ENCODE results near the gene RPL18A. TPM values are rescaled to one million over a fixed set of nuclear protein-coding genes. Genes with fewer than 3 reads are reported as not detected.

RPL18A gene
- total RNA-seq, 1 experiment from 2014 or later, result 2,241 TPM

DNA sequence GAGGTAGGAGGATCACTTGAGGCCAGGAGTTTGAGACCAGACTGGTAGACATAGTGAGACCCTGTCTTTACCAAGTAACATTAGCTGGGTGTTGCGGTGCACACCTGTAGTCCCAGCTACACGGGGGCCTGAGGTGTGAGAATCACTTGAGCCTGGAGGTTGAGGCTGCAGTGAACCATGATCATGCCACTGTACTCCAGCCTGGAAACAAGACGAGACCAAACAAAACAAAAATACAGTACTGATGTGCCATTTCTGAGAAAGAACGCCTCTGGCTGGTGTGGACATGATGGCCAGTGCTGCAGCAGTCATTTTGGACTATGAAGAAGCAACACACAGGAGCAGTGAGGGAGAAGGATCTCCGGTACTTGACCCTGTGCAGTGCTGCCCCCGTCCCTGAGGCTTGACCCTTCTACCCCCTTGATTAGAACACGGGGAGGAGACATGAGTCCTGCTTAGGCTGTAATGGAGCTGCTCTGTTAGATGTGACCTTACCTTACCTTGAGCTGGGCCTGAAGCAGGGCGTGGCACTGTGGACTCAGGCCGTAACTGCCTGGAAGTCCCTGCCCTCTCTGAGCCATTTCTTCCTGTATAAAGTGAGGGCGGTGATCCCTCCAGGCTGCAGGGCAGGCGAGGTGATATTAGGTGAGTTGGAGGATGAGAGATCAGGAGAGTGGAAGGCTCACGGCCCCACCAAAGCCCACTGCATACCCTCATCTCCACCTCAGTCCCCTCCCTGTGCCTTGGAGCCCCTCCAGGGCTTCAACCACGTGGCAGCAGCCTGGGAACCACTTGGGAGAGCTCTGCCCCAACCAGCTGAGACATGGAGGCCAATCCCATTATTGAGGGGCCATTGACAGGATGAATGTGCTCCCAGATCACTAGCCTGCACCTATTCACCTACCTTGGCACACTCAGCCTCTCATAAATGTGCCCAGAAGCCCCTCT lies 5.9 kb downstream of the RPL18A start:
- ChIA-PET CTCF (no interaction called here), POLR2A (ENCODE audit: unreplicated experiment) (interaction anchor here (0.7 to 1.1 kb wide), 2 partner anchors 67 to 138 kb away, joined by 3 read pairs; partner anchors contain the start of gene CCDC124)
- Histone ChIP-seq H3K4me3 (ENCODE audit: low read length) (no peak overlapping the region), H4K20me1 (ENCODE audit: low read length) (peaks cover 43% of the 10 kb centered on the region), H2AFZ (ENCODE audit: low read length) (no peak overlapping the region), H3K9me2 (replicated peaks; ENCODE audit: low read length) (no peaks in the 10 kb centered on the region), H3K36me3 (ENCODE audit: low read depth, low read length) (peaks cover 41% of the 10 kb centered on the region), H3K4me1 (ENCODE audit: insufficient read depth, low read length) (peaks cover 20% of the 10 kb centered on the region), H3K27ac (ENCODE audit: low read length) (no peak overlapping the region), H3F3A (ENCODE audit: low read length, unreplicated experiment) (peaks cover 39% of the 10 kb centered on the region), H3K79me2 (ENCODE audit: low read length) (peaks cover 20% of the 10 kb centered on the region), H3K9me3 (ENCODE audit: low read length) (no peaks in the 10 kb centered on the region), H3K27me3 (ENCODE audit: low read length) (no peaks in the 10 kb centered on the region), H3K4me2 (ENCODE audit: low read length) (no peak overlapping the region), H3K9ac (ENCODE audit: low read length) (no peak overlapping the region)
- no TSS peak for BruUV-seq (replicated peaks)
- DNase-seq, result peak; percentile 67
- ATAC-seq, result peak; percentile 71
- intact Hi-C loops (cut with micrococcal nuclease), result no loop called here
- no peak for TF ChIP-seq EZH2phosphoT487 (IDR thresholded peaks at IDR 0.05; ENCODE audit: borderline replicate concordance, low read length)
- TF ChIP-seq EZH2 (IDR thresholded peaks at IDR 0.05; ENCODE audit: low read length, unreplicated experiment), result no peak
- TF ChIP-seq, protein P1, sequence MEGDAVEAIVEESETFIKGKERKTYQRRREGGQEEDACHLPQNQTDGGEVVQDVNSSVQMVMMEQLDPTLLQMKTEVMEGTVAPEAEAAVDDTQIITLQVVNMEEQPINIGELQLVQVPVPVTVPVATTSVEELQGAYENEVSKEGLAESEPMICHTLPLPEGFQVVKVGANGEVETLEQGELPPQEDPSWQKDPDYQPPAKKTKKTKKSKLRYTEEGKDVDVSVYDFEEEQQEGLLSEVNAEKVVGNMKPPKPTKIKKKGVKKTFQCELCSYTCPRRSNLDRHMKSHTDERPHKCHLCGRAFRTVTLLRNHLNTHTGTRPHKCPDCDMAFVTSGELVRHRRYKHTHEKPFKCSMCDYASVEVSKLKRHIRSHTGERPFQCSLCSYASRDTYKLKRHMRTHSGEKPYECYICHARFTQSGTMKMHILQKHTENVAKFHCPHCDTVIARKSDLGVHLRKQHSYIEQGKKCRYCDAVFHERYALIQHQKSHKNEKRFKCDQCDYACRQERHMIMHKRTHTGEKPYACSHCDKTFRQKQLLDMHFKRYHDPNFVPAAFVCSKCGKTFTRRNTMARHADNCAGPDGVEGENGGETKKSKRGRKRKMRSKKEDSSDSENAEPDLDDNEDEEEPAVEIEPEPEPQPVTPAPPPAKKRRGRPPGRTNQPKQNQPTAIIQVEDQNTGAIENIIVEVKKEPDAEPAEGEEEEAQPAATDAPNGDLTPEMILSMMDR (conservative IDR thresholded peaks at IDR 0.05; ENCODE audit: low read depth, low read length), result no peak

DNA sequence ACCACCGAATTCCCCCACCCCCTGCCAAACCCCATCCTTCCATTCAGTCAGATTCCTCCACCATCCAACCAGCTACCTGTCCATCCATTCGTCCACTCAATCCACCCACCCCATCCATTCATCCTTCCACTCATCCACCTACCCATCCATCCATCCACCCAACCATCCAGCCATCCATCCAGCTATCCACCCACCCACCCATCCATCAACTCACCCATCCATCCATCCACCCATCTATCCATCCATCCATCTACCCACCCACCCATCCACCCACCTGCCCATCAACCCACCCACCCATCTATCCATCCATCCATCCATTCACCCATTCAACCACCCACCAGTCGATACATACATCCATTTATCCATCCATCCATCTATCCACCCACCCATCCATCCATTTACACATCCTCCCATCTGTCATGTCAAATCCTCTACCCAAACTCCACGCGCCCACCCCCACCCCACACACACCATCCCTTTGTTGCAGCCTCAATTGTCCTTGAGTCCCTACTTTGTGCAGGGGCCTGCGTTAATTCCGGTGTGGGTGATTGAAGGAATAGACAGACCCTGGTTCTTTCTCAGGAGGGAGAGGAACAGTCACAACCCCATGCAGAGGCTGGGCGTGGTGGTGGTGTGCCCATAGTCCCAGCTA lies 6.7 kb downstream of the RPL18A start:
- H3K79me2 ChIP-seq (ENCODE audit: low read length), result peaks cover 12% of the 10 kb centered on the region
- H2AFZ ChIP-seq (ENCODE audit: low read length), result no peak overlapping the region
- peaks cover 35% of the 10 kb centered on the region for H4K20me1 ChIP-seq (ENCODE audit: low read length)
- H3F3A ChIP-seq (ENCODE audit: low read length, unreplicated experiment), result peaks cover 35% of the 10 kb centered on the region
- TF ChIP-seq EZH2phosphoT487 (IDR thresholded peaks at IDR 0.05; ENCODE audit: borderline replicate concordance, low read length) (no peak), EZH2 (IDR thresholded peaks at IDR 0.05; ENCODE audit: low read length, unreplicated experiment) (no peak)
- TF ChIP-seq, protein P1 (conservative IDR thresholded peaks at IDR 0.05; ENCODE audit: low read depth, low read length), result no peak
- DNase-seq (no peak), ATAC-seq (no peak)
- H3K9ac ChIP-seq (ENCODE audit: low read length), result no peak overlapping the region
- no peaks in the 10 kb centered on the region for H3K9me3 ChIP-seq (ENCODE audit: low read length)
- intact Hi-C loops (cut with micrococcal nuclease), result no loop called here
- ChIA-PET CTCF (no interaction called here), POLR2A (ENCODE audit: unreplicated experiment) (interaction anchor here (1.1 kb wide), 1 partner anchor 66 kb away, joined by 3 read pairs; the partner anchor contains the start of gene CCDC124)
- H3K9me2 ChIP-seq (replicated peaks; ENCODE audit: low read length), result no peaks in the 10 kb centered on the region
- H3K27ac ChIP-seq (ENCODE audit: low read length), result no peak overlapping the region
- H3K4me3 ChIP-seq (ENCODE audit: low read length), result no peak overlapping the region
- peaks cover 20% of the 10 kb centered on the region for H3K4me1 ChIP-seq (ENCODE audit: insufficient read depth, low read length)
- no TSS peak for BruUV-seq (replicated peaks)
- H3K27me3 ChIP-seq (ENCODE audit: low read length), result 0 out of 2 replicates have a peak, but pooled peaks cover 3% of the 10 kb centered on the region
- H3K4me2 ChIP-seq (ENCODE audit: low read length), result no peak overlapping the region
- peaks cover 33% of the 10 kb centered on the region for H3K36me3 ChIP-seq (ENCODE audit: low read depth, low read length)

All from PC-3 (cell line).